ENCODE results near the gene SELENOS.

DNA sequence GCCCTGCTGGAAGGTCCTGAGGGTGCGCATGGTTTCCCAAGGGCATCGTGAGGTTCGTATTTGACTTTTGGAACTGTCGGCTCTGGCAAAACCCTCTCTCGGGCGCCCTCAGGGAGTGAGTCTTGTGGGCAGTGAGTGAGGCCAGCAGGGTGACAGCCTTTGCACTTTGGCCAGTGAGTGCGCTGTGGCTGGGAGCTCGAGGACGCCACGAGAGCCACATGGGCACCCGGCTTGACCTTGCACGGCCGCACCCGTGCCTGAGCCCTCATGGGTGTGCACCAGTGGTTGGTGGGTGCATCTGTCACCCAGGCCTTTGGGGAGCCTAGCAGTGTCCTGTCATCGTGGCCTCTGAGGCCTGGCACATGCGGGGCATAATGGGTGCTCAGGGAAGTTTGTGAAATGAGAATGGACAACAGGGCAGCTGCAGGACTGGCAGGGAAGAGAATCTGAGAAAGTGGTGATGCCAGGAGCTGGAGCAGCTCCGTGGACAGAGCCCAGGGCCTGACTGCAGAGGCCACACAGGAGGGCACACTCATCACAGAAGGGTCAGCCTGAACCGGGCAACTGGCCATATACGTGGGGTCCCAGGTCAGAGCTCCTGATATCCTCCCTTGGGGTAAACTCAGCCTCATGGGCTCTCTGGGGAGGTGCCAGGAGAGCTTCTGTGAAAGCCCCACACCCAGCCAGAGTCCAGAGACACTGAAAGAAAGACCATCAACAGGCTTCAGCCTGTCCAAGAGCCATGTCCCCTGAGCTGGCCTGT is 48.2 kb upstream of the SELENOS start:
- TF ChIP-seq POLR2A (IDR thresholded peaks at IDR 0.05; ENCODE audit: low read depth, low read length) (no peak), POLR2AphosphoS5 (IDR thresholded peaks at IDR 0.05; ENCODE audit: low read depth, low read length) (no peak)

All from GM12892 (cell line).